CD4-positive, alpha-beta T cell (primary cell): ENCODE data around the gene P2RY1. TPM values are rescaled to one million over a fixed set of nuclear protein-coding genes. Genes with fewer than 3 reads are reported as not detected.

Source experiments
- ATAC-seq: fragments of 200-7000 bp; cut with Tn5 transposase; one replicate; pipeline ENCODE4 v1.10.0; 2022; ENCODE audit warnings: mild to moderate bottlenecking; ENCODE audit not compliant: poor library complexity
- CTCF ChIA-PET: fragments of 350-600 bp; sonication (Branson Sonifier 250); formaldehyde crosslinking; loops from one replicate; lab custom pipeline; 2021; ENCODE audit warnings: antibody characterized with exemption, inconsistent platforms; lab: Charles Lee
- POLR2A ChIA-PET: fragments of 350-600 bp; sonication (Branson Sonifier 250); formaldehyde crosslinking; loops from one replicate; lab custom pipeline; 2021; ENCODE audit warnings: antibody characterized with exemption, inconsistent platforms; lab: Charles Lee
- DNase-seq, 14 experiments: peaks; one replicate each; pipeline ENCODE4 v3.0.0-alpha.2; 2013 to 2020; ENCODE audit warnings: mixed read lengths in 2 of 14
- H3K27ac ChIP-seq, 2 donors: one replicate each; pipeline versions ENCODE4 v1.5.1 to v1.7.0; 2013; ENCODE audit warnings: low read length in 2 of 2, low read depth in 1 of 2, mild to moderate bottlenecking in 1 of 2
- H3K27me3 ChIP-seq, 2 experiments: 1 replicate in 1 of 2; 2 replicates in 1 of 2; pipeline versions ENCODE4 v1.6.1 to v1.7.0; 2013; ENCODE audit warnings: low read length in 2 of 2, control low read depth in 1 of 2, mild to moderate bottlenecking in 1 of 2, moderate library complexity in 1 of 2; ENCODE audit not compliant: insufficient read depth in 2 of 2, control insufficient read depth in 1 of 2
- H3K36me3 ChIP-seq: one replicate; pipeline ENCODE4 v1.6.1; 2013; ENCODE audit warnings: low read length, control low read depth; ENCODE audit not compliant: insufficient read depth
- H3K4me1 ChIP-seq: one replicate; pipeline ENCODE4 v1.6.1; 2013; ENCODE audit warnings: low read length, control low read depth; ENCODE audit not compliant: insufficient read depth
- H3K4me3 ChIP-seq: one replicate; pipeline ENCODE4 v1.5.1; 2013; ENCODE audit warnings: mild to moderate bottlenecking, low read length, moderate library complexity
- H3K9me3 ChIP-seq, 2 experiments: 1 replicate in 1 of 2; 2 replicates in 1 of 2; pipeline versions ENCODE4 v1.6.1 to v1.7.0; 2013; ENCODE audit warnings: low read length in 2 of 2, mild to moderate bottlenecking in 2 of 2, control low read depth in 1 of 2, moderate library complexity in 1 of 2; ENCODE audit not compliant: control insufficient read depth in 1 of 2, insufficient read depth in 1 of 2
- H3K27ac Mint-ChIP-seq: one replicate; pipeline ENCODE4 v1.8.0; 2020; ENCODE audit warnings: mixed read lengths
- H3K27me3 Mint-ChIP-seq: one replicate; pipeline ENCODE4 v1.8.0; 2021; ENCODE audit warnings: mixed read lengths
- H3K36me3 Mint-ChIP-seq: one replicate; pipeline ENCODE4 v1.8.0; 2021; ENCODE audit warnings: low read depth, mixed read lengths
- H3K4me1 Mint-ChIP-seq: one replicate; pipeline ENCODE4 v1.8.0; 2021; ENCODE audit warnings: low read depth, mixed read lengths
- H3K4me3 Mint-ChIP-seq: one replicate; pipeline ENCODE4 v1.8.0; 2020; ENCODE audit warnings: mild to moderate bottlenecking, mixed read lengths
- H3K9me3 Mint-ChIP-seq: one replicate; pipeline ENCODE4 v1.8.0; 2020; ENCODE audit warnings: mixed read lengths
- intact Hi-C, 2 experiments: fragments of 100-400 bp; cut with DNase I in 1 of 2; cut with micrococcal nuclease in 1 of 2; formaldehyde crosslinking; loops; one replicate each; pipeline versions ENCODE4 v1.15.1 to v1.9.0; 2023 to 2025; cut with DNase I, micrococcal nuclease
- total RNA-seq, 174 experiments: library from RNA in 2 of 174; stranded (reverse) in 2 of 174; gene quantifications; one replicate each; pipeline ENCODE4 v1.2.3 and lab custom pipeline; 2021 to 2026
- TF ChIP-seq, protein P1 (sequence below): fragments of 200-600 bp; IDR thresholded peaks from one replicate; pipeline ENCODE4 v1.8.0; 2022; ENCODE audit warnings: antibody characterized with exemption, mild to moderate bottlenecking

P2RY1 gene
- total RNA-seq, 2 experiments from 2014 or later: 0.11 to 0.17 TPM

DNA sequence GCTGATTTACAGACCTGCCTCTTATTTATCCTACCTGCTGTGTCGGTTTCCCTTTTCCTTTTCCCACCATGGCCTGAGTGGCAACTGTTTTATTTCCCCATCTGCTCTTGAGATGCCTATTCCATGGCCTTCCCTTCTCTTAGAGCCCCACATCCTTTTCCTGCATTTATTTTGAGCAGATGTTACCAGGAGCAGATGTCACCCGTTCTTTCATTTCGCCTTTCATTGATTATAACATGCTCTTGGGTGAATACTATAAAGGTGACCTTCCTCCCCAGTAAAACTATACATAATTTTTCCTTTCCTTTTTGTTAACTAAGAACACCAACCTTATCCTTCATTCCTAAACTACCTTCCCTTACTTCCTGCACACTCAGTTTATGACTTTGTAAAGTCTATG lies 8.5 kb upstream of the P2RY1 start:
- no peaks in the 10 kb centered on the region for H3K36me3 ChIP-seq
- no peak overlapping the region for H3K4me3 Mint-ChIP-seq
- no peaks in the 10 kb centered on the region for H3K27me3 Mint-ChIP-seq
- no peaks in the 10 kb centered on the region for H3K9me3 Mint-ChIP-seq
- no peak overlapping the region for H3K27ac Mint-ChIP-seq
- ChIA-PET POLR2A (no interaction called here), CTCF (no interaction called here)
- H3K9me3 ChIP-seq: no peaks in the 10 kb centered on the region
- H3K4me1 ChIP-seq: no peaks in the 10 kb centered on the region
- no peak overlapping the region for H3K27ac ChIP-seq
- ATAC-seq (no peak), DNase-seq (no peak)
- H3K4me3 ChIP-seq: no peak overlapping the region
- no peaks in the 10 kb centered on the region for H3K4me1 Mint-ChIP-seq
- intact Hi-C loops: no loop called here
- no peaks in the 10 kb centered on the region for H3K36me3 Mint-ChIP-seq
- TF ChIP-seq, protein P1, sequence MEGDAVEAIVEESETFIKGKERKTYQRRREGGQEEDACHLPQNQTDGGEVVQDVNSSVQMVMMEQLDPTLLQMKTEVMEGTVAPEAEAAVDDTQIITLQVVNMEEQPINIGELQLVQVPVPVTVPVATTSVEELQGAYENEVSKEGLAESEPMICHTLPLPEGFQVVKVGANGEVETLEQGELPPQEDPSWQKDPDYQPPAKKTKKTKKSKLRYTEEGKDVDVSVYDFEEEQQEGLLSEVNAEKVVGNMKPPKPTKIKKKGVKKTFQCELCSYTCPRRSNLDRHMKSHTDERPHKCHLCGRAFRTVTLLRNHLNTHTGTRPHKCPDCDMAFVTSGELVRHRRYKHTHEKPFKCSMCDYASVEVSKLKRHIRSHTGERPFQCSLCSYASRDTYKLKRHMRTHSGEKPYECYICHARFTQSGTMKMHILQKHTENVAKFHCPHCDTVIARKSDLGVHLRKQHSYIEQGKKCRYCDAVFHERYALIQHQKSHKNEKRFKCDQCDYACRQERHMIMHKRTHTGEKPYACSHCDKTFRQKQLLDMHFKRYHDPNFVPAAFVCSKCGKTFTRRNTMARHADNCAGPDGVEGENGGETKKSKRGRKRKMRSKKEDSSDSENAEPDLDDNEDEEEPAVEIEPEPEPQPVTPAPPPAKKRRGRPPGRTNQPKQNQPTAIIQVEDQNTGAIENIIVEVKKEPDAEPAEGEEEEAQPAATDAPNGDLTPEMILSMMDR: no peak
- no peaks in the 10 kb centered on the region for H3K27me3 ChIP-seq

DNA sequence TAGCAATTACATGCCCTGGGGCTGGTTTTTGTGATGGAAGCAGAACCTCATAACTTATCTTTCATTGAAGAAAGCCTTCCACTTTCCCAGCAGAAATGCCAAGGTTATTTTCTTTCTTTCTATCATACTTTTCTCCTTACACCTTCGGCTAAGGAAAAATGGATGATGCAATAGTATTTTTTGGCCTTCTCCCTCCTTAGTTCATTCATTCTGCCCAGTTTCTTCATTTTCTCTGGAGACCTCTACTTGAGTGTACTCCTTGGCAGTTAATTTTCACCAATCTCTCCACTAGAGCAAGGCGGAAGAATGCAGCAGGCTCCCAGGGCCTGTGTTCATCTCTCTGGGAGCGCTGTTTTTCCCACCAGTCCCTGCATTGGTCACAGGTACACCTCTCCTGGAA lies 7.6 kb upstream of the P2RY1 start:
- intact Hi-C loops: no loop called here
- H3K27me3 ChIP-seq: no peaks in the 10 kb centered on the region
- H3K4me3 ChIP-seq: no peak overlapping the region
- H3K27ac ChIP-seq: no peak overlapping the region
- ATAC-seq (no peak), DNase-seq (no peak)
- ChIA-PET POLR2A (no interaction called here), CTCF (no interaction called here)
- Mint-ChIP-seq H3K4me1 (no peaks in the 10 kb centered on the region), H3K4me3 (no peak overlapping the region), H3K9me3 (no peaks in the 10 kb centered on the region), H3K27me3 (no peaks in the 10 kb centered on the region), H3K27ac (no peak overlapping the region), H3K36me3 (no peaks in the 10 kb centered on the region)
- H3K9me3 ChIP-seq: peaks cover 0 to 3% of the 10 kb centered on the region in 2 experiments
- no peaks in the 10 kb centered on the region for H3K36me3 ChIP-seq
- TF ChIP-seq, protein P1: no peak
- H3K4me1 ChIP-seq: no peaks in the 10 kb centered on the region

DNA sequence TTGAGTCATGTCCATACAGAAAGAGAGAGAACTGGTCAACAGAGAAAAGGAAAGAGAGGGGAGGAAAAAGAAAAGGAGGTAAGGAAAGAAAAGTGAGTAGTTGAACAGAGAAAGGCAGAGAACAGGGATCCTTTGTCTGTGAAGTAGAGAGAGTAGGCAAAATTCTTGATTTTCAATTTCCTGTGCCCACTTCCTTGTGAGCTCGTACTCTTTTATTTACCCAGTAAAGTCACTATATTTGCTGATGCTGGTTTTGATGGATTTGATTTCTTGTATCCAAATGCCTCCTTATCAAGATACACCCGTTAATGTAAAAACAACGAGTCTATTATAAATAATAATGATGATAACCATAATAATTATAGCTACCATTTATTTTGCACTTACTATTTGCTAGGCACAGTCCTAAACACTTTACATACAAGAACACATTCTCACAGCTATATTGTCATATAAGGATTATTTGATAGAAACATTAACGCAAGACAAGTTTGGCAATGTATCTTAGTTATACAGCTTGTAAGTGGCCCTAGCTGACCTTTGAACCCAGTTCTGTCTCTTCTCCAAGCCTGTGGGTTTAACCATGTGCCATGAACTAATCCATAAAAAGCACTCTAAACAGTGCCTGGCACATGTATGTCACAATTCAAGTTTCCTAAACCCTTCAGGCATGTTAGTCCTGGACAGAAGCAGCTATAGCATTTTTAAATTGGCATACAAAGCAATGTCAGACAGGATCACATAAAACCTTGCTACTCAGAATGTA lies 6.7 kb upstream of the P2RY1 start:
- H3K9me3 ChIP-seq: peaks cover 0 to 3% of the 10 kb centered on the region in 2 experiments
- H3K27ac Mint-ChIP-seq: no peak overlapping the region
- DNase-seq (no peak), ATAC-seq (no peak)
- no peaks in the 10 kb centered on the region for H3K4me1 ChIP-seq
- no peaks in the 10 kb centered on the region for H3K4me1 Mint-ChIP-seq
- intact Hi-C loops: no loop called here
- peaks cover 0 to 4% of the 10 kb centered on the region in 2 experiments for H3K27me3 ChIP-seq
- ChIA-PET CTCF (no interaction called here), POLR2A (no interaction called here)
- H3K9me3 Mint-ChIP-seq: no peaks in the 10 kb centered on the region
- H3K4me3 Mint-ChIP-seq: no peak overlapping the region
- no peaks in the 10 kb centered on the region for H3K36me3 ChIP-seq
- H3K36me3 Mint-ChIP-seq: no peaks in the 10 kb centered on the region
- no peak overlapping the region for H3K4me3 ChIP-seq
- TF ChIP-seq, protein P1: no peak
- H3K27me3 Mint-ChIP-seq: peaks cover 3% of the 10 kb centered on the region
- H3K27ac ChIP-seq: no peak overlapping the region
